Activated CD4-positive, alpha-beta T cell treated with anti-CD3 and anti-CD28 coated beads, Interleukin-2, amount 50 U/mL, for 4 hours (primary cell): ENCODE data around the gene CHRM4.
"Not testable (repeated sequence)": the region's sequence is repeated elsewhere in the genome, so short reads cannot be mapped to it uniquely, and the experiment has no call there.

Source experiments
- DNase-seq, 2 experiments: peaks; one replicate each; pipeline ENCODE4 v3.0.0-alpha.2; 2020

CHRM4 gene

DNA sequence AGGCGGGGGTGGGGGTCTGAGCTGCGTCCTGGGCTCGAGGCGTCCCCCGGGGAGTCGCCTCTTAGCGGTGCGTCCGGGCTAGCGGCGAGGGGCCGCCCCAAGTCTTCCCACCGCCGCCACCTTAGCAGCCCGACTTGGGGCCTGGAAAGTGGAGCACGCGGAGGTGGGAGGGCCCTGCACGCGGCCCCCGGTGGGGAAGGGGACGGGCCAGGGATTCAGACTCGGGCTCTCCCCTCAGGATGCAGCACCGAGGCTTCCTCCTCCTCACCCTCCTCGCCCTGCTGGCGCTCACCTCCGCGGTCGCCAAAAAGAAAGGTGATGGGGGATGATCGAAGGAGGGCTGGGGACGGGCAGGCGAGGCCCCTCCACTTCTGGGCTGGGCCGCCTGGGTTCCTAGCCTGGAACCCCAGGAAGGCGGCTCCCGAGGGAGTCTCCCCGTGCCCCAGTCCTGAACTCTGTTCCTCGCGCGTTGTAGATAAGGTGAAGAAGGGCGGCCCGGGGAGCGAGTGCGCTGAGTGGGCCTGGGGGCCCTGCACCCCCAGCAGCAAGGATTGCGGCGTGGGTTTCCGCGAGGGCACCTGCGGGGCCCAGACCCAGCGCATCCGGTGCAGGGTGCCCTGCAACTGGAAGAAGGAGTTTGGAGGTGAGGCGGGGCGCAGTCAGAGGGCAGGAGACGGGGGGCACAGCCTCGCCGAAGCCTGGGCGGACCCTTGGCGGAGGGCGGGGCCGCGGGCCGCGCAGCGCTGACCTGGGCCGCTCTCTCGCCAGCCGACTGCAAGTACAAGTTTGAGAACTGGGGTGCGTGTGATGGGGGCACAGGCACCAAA, 9.5 kb downstream of the CHRM4 start:
- no peak for DNase-seq

- DNase-seq, result no peak
Observed at GRCh38 chr11:46381048-46381818, 10.3 kb downstream of the CHRM4 start, which contains the start of gene MDK. Gene MDK, plus strand, starts transcription at chr11:46381669. Its CDS starts 389 bp downstream, at chr11:46382058.

DNA sequence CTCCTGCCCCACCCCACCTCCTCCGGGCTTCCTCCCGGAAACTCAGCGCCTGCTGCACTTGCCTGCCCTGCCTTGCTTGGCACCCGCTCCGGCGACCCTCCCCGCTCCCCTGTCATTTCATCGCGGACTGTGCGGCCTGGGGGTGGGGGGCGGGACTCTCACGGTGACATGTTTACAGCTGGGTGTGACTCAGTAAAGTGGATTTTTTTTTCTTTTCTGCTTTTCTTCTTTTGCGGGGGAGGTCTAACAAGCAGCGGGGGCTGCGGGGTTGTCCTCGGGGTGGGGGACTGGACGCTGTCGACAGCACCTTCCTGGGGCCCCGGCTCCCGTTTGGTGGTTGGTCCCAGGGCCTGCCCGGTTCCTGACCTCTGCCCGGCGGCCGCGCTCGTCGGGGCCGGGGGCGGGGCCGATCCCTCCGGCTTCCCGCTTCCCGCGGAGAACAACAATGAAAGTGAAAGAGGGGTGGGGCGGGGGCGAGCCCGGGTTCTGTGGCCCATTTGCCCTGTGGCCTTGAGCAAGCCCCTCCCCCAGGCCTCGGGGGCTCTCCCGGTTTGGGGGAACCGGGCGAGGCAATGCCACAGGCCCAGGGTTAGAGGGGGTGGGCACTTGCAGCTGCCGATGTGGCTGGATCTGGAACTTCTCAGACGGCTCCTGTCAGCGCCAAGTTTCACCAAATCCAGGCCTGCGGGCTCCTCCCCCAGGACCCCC, 11.1 kb downstream of the CHRM4 start:
- peak; percentile 51 to 59 for DNase-seq

DNA sequence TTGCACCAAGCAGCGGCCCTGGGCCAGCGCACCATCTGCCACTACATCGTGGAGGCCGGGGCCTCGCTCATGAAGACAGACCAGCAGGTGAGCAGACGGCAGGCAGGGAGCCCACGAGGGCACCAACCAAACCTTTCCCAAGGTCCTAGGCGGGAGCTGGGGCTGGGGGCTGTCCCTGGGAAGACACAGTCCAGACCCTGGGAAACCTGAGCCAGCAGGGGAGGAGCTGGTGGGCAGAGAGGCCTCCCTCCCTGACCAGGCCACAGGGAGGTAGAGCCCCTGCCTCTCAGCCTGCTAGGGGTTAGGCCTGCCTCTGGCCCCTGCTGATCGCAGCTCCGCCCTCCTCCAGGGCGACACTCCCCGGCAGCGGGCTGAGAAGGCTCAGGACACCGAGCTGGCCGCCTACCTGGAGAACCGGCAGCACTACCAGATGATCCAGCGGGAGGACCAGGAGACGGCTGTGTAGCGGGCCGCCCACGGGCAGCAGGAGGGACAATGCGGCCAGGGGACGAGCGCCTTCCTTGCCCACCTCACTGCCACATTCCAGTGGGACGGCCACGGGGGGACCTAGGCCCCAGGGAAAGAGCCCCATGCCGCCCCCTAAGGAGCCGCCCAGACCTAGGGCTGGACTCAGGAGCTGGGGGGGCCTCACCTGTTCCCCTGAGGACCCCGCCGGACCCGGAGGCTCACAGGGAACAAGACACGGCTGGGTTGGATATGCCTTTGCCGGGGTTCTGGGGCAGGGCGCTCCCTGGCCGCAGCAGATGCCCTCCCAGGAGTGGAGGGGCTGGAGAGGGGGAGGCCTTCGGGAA, 11.9 kb downstream of the CHRM4 start:
- not testable (repeated sequence) for DNase-seq

DNA sequence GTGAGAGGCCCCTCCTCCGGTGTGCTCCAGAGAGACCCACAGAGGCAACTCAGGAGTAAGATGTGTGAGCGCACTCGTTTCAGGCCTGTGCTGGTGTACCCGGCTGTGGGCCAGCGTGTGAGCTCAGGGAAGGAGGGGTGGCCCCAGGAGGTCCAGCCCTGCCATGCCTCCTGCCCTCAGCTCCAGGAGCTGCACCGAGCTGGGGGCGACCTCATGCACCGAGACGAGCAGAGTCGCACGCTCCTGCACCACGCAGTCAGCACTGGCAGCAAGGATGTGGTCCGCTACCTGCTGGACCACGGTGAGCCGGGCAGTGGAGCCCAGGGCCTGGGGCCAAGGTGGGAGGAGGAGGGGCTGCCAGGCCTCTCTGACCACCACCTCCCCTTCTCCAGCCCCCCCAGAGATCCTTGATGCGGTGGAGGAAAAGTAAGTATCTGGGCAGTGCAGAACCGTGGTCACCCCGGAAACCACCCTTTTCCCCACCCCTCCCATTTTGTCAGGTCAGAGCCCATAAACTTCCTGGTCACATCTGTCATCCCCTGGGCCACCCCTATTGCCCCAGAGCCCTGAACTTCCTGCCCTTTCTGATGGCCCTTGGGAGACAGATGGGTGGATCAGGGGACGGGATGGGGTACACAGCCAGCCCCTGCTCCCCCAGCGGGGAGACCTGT, 12.6 kb downstream of the CHRM4 start:
- no peak for DNase-seq

GRCh38 chr11:46378296-46378695, 13.3 kb downstream of the CHRM4 start:
- DNase-seq, result no peak

DNA sequence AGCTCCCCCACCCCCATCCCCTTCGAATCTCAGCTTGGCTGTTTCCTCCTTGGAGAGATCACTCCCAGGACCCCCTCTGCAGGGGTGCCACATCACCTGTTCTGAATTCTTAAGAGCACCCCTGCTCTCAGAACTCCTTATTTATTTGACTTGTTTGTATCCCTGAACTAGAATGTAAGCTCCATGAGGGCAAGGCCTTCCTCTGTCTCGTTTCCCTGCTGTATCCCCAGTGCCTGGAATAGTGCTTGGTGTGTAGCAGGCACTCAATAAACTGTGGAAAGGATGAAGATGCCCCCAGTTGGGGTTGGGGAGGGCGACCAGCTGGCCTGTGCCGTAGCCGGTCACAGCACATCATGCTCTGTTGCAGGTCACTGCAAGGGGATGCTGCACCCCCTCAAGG, 13.7 kb downstream of the CHRM4 start:
- no peak for DNase-seq

DNA sequence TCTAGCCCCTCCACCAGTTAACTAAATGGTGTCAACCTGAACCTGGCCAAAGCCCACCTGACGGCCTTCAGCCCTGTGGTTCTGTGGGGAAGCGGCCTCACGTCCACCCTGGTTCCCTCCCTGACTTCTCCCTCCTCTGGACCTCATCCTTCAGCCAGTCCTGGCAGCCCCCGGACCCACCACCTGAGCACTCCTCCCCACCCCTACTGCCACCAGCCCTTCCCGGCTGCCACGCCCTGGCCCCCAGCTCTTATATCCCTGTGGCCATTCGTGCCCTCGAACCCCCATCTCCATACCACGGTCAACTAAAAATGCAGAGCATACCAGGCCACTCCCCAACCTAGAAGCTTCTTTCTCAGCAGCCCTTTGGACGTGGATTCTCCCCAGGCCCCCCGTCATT, 14.3 kb downstream of the CHRM4 start:
- no peak for DNase-seq

DNA sequence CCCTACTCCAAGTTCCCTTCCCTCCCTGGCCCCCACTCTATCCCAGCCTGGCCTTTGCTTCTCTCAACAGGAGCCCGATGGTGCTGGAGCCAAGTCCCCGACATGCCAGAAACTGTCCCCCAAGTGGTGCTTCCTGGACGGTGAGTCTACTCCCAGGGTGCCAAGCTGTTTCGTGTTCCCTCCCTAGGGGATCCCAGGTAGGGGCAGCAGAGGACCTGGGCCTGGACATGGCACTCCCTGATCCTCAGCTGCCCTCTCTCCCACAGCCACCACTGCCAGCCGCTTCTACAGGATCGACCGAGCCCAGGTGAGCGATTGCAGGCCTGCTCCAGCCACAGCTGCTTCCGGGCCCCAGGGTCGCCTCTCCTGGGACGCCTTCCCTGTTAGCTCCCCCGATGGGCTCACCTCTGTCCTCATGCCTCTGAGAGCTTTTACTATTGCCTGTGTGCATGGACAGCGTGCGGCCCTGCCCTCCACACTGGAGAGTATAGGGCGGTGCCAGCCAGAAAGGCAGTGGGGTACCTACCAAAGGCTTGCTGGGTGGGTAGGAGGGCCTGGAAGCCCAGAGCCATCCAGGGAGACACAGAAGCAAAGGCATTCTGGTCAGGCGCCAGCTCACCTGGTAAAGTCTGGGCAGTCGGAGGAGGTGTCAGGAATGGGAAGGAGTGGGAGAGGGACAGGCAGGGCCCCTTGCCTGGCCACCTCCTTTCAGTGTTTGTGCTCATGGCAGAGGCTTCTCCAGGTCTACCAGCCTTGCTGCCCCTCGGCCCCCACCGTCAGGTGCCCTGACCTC, 15.1 kb downstream of the CHRM4 start:
- DNase-seq, result no peak

DNA sequence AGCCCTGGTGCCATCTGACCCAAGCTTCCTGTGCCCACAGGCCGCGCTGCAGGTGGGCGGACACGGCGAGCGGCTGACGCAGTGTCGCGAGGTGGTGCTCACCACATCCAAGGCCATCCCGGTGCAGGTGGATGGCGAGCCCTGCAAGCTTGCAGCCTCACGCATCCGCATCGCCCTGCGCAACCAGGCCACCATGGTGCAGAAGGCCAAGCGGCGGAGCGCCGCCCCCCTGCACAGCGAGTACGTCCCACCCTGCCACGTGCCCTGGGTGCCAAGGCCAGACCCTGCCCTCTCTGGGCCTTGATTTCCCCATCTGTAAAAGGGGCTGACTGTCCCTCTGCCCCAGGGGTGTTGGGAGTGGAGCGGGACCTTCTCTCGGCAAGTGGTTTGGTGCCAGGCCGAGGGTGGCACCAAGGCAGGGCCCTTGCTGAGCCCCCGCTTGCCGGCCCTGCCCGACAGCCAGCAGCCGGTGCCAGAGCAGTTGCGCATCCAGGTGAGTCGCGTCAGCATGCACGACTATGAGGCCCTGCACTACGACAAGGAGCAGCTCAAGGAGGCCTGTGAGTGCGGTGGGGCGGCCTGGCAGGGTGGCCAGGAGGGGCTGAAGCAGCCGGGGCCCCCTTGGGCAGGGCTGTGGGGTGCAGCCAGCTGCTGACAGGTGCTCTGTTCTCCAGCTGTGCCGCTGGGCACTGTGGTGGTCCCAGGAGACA, 16.0 kb downstream of the CHRM4 start:
- no peak for DNase-seq

DNA sequence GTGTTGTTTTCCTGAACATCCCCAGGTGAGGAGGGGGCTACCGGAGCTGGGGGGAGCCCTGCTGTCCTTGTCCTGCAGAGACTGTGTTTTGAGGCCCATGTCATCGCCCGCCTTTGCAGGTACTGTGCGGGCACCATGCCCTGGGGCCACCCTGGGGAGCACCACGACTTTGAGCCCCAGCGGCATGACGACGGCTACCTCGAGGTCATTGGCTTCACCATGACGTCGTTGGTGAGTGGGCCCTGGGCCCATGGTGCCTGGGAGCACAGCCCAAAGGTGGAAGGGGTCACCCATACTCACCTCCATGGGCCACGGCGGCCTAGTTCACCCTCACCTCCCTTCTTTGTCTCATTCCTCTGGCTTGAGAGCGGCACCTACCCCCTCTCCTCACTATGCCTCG, 16.8 kb downstream of the CHRM4 start:
- no peak for DNase-seq

GRCh38 chr11:46373787-46374740, 17.5 kb downstream of the CHRM4 start:
- no peak for DNase-seq

DNA sequence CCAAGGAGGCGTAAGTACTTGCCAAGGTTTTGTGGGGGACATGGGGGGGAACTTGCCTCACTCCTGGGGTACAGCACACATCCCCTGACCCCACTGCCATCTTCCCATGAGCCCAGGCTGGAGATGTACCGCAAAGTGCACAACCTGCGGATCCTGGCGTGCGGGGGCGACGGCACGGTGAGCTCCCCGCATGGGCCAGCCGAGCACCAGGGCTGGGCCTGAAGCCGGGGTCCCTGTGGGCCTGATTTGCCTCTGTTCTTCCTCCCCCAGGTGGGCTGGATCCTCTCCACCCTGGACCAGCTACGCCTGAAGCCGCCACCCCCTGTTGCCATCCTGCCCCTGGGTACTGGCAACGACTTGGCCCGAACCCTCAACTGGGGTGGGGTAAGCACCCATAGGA, 19.1 kb downstream of the CHRM4 start:
- DNase-seq, result not testable (repeated sequence)

- no peak for DNase-seq
Observed at GRCh38 chr11:46372086-46372485, 19.5 kb downstream of the CHRM4 start.

- not testable (repeated sequence) for DNase-seq
Observed at GRCh38 chr11:46371262-46371661, 20.3 kb downstream of the CHRM4 start.

DNA sequence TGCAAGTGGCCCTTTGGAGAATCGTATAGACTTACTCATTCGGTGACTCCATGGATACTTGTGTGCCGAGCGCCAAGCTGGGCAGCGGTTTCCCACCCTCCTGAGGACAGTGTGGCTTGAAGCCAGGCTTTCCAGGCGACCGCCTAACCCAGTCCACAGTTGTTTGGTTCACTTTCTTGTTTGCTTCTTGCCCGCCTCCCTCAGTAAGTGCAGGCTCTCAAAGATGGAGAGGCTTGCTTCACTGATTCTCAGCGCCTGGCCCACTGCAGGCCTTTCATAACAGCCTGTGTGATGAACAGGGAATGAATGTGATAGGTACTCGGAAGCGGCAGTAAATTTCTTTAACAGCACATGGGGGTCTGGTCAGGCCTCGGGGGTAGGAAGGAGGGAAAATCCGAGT, 21.3 kb downstream of the CHRM4 start:
- DNase-seq, result no peak

- DNase-seq, result peak; percentile 42 to 51
Observed at GRCh38 chr11:46369458-46370152, 22.0 kb downstream of the CHRM4 start.

GRCh38 chr11:46367916-46368267, 23.7 kb downstream of the CHRM4 start:
- no peak for DNase-seq
